HFFc6 (cell line): ENCODE data around the gene ARFIP2. TPM values are rescaled to one million over a fixed set of nuclear protein-coding genes. Genes with fewer than 3 reads are reported as not detected.

Experiments
- DNase-seq: peaks from one replicate; pipeline ENCODE4 v3.0.0-alpha.2; 2018
- H3K27ac Mint-ChIP-seq: 2 replicates; pipeline ENCODE4 v1.8.0; 2020; ENCODE audit warnings: mild to moderate bottlenecking, mixed read lengths
- H3K27me3 Mint-ChIP-seq: 2 replicates; pipeline ENCODE4 v1.8.0; 2021; ENCODE audit warnings: mild to moderate bottlenecking, moderate library complexity, mixed read lengths; ENCODE audit not compliant: insufficient read depth
- H3K36me3 Mint-ChIP-seq: 2 replicates; pipeline ENCODE4 v1.8.0; 2021; ENCODE audit warnings: low read depth, mixed read lengths
- H3K4me1 Mint-ChIP-seq: 2 replicates; pipeline ENCODE4 v1.8.0; 2020; ENCODE audit warnings: low read depth, mixed read lengths
- H3K4me3 Mint-ChIP-seq: 2 replicates; pipeline ENCODE4 v1.8.0; 2020; ENCODE audit warnings: mild to moderate bottlenecking, moderate library complexity, mixed read lengths
- H3K9me3 Mint-ChIP-seq: 2 replicates; pipeline ENCODE4 v1.8.0; 2020; ENCODE audit warnings: mild to moderate bottlenecking, mixed read lengths
- long read RNA-seq: library from polyadenylated mRNA; unstranded; transcript quantifications from one replicate; pipeline ENCODE4 v2.0.0, GENCODE V29; 2019
- total RNA-seq, 6 experiments: library from RNA; stranded (reverse); fragmentation: NEBNext Ultra II Directional; extraction: Animal tissue kit (Norgen Biotek cat#: 25700); gene quantifications; 2 replicates in 1 of 6; 3 replicates in 5 of 6; pipeline ENCODE4 v1.2.3, GENCODE V29; 2021
- TF ChIP-seq, protein P1 (sequence below): fragments of 200-600 bp; sonication (generic); IDR thresholded peaks from 2 replicates; pipeline ENCODE4 v1.5.0; 2021; ENCODE audit warnings: antibody characterized with exemption, mild to moderate bottlenecking

Gene ARFIP2, protein sequence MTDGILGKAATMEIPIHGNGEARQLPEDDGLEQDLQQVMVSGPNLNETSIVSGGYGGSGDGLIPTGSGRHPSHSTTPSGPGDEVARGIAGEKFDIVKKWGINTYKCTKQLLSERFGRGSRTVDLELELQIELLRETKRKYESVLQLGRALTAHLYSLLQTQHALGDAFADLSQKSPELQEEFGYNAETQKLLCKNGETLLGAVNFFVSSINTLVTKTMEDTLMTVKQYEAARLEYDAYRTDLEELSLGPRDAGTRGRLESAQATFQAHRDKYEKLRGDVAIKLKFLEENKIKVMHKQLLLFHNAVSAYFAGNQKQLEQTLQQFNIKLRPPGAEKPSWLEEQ
- 10 to 100 TPM; 60.9 to 72.4 (median 67.7) TPM for total RNA-seq
- long read RNA-seq, transcript ARFIP2-203 (7 exons, 1,430 nt): minor isoform, 5 of 123 reads
- long read RNA-seq, transcript ARFIP2-202 (8 exons, 1,868 nt): minor isoform, 42 of 123 reads
- long read RNA-seq, transcript ARFIP2-201 (8 exons, 2,543 nt): major isoform, 47 of 123 reads
- long read RNA-seq, partial matches to known transcripts: 23 of 123 reads
- long read RNA-seq, other reads (novel, unspliced or antisense): 6 of 123 reads

DNA sequence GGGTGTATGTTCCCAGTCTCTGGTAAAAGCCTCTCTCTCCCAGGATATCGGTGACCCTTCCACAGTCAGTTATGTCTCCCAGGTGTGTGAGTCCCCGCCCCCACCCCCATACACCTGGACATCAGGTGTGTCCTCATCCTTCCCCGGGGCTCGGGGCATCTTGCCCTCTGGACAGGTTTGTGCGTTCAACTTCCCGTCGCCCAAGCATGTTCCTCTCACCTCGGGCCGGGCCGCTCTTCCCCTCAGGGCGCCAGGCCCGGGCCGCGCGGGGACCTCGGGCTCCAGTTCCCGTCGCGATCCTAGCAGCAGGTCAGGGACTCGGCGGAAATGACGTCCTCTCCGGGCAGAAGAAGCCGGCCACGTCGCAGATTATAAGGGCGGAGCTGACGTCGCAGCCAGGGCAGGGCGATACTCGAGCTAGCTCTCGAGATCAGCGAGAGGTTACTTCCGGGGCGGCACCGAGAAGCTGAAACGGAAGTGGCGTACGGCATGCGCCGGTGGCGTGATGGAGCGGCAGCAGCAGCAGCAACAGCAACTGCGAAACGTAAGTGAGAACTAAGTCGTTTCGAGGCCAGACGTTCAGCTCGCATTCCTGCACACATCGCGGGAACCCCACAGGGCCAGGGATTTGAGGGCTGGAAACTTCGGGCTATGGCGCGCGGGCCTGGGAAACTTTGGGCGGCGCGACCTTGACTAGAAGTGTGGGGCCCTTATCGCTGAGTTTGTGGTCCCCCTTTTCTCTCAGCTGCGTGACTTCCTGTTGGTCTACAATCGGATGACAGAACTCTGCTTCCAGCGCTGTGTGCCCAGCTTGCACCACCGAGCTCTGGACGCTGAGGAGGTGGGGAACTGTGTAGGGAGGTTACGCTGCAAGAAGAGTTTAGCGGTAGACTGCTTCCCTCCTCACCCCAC is at the start of gene ARFIP2, which contains the start of gene TIMM10B:
Gene ARFIP2 (minus strand): TSS at position 320 of the 912 bp plus-strand sequence. CDS start 910 bp downstream, outside the sequence.
Gene TIMM10B (plus strand): TSS at position 490 of the 912 bp plus-strand sequence. CDS start 16 bp downstream, at position 506.
- peak within 1 kb of the TSS; percentile 98 for H3K27ac Mint-ChIP-seq
- peak; percentile 97 for DNase-seq

DNA sequence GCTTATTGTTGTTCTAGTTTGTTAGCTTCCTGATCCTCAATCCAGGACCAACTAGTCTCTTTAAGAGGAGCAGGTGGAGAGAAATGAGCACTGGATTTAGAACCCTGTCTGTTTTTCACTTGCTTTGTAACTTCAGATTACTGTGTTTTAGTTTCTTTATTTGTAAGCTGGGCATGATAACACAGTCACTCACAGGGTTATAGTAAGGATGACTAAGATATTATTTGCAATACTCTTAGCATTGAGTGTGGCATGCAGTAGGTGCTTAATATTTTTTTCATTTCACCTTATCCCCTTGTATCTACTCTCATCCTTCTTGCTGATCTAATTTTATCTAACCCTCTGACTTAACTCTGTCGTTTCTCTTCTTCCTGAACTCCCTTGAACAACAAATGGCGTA is 49.7 kb upstream of the ARFIP2 start:
- Mint-ChIP-seq H3K27ac (no peak overlapping the region), H3K9me3 (no peaks in the 10 kb centered on the region), H3K4me3 (no peak overlapping the region), H3K36me3 (no peaks in the 10 kb centered on the region), H3K27me3 (no peaks in the 10 kb centered on the region; the same call in 1 of the 2 replicates), H3K4me1 (peaks cover 12% of the 10 kb centered on the region)
- TF ChIP-seq, protein P1, sequence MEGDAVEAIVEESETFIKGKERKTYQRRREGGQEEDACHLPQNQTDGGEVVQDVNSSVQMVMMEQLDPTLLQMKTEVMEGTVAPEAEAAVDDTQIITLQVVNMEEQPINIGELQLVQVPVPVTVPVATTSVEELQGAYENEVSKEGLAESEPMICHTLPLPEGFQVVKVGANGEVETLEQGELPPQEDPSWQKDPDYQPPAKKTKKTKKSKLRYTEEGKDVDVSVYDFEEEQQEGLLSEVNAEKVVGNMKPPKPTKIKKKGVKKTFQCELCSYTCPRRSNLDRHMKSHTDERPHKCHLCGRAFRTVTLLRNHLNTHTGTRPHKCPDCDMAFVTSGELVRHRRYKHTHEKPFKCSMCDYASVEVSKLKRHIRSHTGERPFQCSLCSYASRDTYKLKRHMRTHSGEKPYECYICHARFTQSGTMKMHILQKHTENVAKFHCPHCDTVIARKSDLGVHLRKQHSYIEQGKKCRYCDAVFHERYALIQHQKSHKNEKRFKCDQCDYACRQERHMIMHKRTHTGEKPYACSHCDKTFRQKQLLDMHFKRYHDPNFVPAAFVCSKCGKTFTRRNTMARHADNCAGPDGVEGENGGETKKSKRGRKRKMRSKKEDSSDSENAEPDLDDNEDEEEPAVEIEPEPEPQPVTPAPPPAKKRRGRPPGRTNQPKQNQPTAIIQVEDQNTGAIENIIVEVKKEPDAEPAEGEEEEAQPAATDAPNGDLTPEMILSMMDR: no peak
- no peak for DNase-seq

More for the DNA sequence above, at the start of gene ARFIP2, which contains the start of gene TIMM10B:
- TF ChIP-seq, protein P1: no peak
- Mint-ChIP-seq H3K4me3 (peak within 1 kb of the TSS; percentile 98), H3K9me3 (no peaks in the 10 kb centered on the region), H3K27me3 (peaks cover 5% of the 10 kb centered on the region; the same call in 1 of the 2 replicates), H3K36me3 (peaks cover 53% of the 10 kb centered on the region), H3K4me1 (peaks cover 36% of the 10 kb centered on the region)

DNA sequence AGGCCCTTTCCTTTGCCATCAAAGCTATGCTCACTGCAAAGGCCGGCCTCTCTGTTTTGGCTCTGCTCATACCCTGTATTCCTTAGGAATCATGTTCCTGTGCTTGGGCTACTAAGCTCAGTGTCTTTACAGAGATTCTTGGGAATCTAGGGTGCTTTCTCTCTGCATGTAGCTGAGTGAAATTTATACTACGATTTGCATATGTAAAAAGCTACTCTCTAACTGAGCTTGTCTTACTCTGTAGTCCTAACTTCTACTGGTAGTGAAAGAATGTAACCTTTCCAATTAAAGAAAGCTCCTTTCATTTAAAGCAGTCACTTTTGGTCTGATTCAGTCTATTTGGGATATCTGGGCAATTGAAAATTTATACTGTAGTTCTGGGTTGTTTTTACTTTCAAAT is 48.1 kb upstream of the ARFIP2 start:
- no peak for DNase-seq
- Mint-ChIP-seq H3K4me1 (peaks cover 16% of the 10 kb centered on the region), H3K9me3 (no peaks in the 10 kb centered on the region), H3K4me3 (no peak overlapping the region), H3K27ac (no peak overlapping the region), H3K27me3 (no peaks in the 10 kb centered on the region; the same call in 1 of the 2 replicates), H3K36me3 (no peaks in the 10 kb centered on the region)
- TF ChIP-seq, protein P1: no peak

DNA sequence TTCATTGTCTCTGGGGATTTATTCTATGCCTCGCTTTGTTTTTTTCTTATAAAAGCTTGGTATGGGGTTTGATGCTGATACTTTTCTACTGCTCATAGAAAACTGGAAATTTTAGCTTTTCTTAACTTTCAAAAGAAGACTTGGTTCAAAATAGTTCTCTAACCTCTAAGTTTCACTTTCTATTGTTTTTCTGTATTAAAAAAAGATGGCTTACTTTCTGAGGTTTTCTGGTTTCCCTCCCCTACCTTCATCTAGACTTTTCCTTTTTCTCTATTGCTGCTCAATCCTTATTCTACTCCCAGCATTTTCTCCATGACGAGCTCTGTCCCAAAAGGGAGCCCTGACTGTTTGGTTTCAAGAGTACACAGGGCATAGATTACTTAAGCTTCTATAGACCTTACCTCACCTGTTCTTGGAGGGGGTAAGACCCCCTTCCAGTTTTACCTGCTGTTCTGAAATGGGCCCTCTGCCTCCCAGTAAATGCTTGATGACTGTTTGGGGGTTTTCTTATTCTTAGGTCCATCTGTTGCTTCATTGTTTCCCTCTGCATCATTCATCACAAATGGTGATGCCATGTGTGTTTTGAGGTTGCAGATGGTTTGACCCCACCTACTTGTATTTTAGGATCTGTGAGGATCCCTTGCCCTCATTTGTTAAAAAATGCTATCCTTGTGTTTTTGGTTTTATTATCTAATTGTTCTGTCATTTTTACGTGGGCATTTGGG is 45.4 kb upstream of the ARFIP2 start:
- Mint-ChIP-seq H3K9me3 (no peaks in the 10 kb centered on the region), H3K27ac (no peak overlapping the region; the same call in 1 of the 2 replicates), H3K27me3 (no peaks in the 10 kb centered on the region; the same call in 1 of the 2 replicates), H3K4me3 (no peak overlapping the region), H3K4me1 (peaks cover 38% of the 10 kb centered on the region), H3K36me3 (no peaks in the 10 kb centered on the region)
- TF ChIP-seq, protein P1: no peak
- DNase-seq: no peak
